NCI-H1092 (cell line): ENCODE data around the gene FREY1.

Experiments
- DNase-seq: peaks from one replicate; lab custom pipeline; 2025; lab: John Stamatoyannopoulos, UW

Gene FREY1

DNA sequence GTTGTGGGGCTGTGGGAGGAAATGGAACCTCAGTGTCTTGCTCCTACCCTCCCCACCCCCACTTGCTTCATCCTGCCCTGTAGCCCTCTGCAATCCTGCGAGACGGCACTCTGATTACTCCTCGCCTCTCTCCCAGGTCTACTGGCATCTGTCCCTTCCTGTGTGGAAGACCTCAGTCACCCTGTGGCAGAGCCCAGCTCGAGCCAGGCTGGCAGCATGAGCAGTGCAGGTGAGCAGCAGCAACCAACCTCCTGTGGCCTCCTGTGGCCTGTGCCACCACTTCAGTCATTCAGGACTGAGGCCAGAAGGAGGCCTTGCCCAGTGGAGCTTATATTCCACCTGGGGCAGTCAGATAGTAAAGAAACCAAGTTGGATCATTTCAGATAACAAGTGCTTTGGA lies 36.4 kb downstream of the FREY1 start:
- DNase-seq = no peak

GRCh38 chr11:45869551-45869950 lies 37.5 kb downstream of the FREY1 start:
- DNase-seq = no peak

DNA sequence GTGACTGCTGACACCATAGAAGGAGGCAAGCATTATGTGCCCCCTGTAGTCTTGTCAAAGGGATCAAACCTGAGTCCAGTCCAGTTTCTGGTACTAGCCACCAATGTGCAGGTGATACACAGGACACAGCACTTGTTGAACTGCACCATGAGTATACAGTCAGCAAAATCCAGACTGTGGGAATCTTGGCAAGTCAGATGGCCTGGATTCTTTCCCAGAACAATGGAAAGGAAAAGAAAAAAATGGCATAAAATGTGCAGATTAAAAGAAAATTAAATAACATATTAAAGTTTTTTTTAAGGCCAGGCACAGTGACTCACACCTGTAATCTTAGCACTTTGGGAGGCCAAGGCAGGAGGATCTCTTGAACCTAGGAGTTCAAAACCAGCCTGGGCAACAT lies 43.0 kb downstream of the FREY1 start:
- DNase-seq = no peak

DNA sequence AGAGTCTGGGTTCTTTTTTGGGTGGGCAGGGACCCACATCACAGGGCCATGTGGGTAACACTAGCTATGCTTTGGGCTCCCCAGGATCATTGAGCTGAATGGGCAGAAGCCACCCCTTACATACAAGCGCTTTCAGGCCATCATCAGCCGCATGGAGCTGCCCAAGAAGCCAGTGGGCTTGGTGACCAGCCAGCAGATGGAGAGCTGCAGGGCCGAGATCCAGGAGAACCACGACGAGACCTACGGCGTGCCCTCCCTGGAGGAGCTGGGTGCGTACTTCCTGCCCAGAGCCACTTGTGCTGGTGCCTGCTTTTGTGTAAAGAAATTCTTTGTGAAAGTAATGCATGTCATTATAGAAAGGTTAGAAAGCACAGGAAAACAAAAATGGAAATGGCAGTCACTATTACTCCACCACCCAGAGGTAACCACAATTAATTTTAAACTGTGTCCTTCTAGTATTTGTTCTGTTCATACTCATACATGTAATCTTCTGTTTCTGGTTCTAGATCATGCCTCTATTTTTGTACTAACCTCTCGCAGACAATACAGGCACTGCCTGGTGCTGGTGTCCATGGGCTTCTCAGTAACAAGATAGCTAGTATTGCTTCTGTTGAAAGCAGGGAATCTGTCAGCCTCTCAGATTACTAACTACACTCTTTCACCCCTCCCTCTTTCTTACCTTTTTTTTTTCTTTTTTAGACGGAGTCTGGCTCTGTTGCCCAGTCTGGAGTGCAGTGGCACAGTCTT lies 46.1 kb downstream of the FREY1 start:
- DNase-seq = no peak

- DNase-seq = no peak
Observed at GRCh38 chr11:45860348-45860747, 46.7 kb downstream of the FREY1 start.

GRCh38 chr11:45859661-45860140 lies 47.4 kb downstream of the FREY1 start:
- DNase-seq = peak; percentile 77

DNA sequence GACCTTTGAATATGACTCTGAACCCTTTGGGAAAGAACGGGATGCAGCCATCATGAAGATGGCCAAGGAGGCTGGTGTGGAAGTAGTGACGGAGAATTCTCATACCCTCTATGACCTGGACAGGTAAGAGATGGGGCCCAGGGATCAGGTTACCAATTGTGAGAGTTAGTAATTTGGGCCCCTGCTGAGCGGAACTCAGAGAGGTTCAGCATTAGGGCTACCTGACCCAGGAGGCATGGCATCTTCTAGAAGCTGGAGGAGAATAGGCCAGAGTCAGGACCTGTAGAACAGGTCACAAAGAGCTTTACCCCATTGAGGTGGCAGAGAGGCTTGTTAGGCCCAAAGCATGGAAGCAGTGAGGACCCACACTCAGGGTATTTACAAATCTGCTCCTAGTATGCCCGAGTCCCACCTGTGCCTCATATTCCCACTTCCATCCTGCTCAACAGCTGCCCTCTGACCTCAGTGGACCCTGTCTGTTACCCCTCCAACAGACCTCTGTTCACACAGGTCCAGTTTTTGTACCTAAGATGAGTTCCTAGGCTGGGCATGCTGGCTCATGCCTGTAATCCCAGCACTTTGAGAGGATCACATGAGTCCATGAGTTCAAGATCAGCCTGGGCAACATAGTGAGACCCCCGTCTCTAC lies 48.2 kb downstream of the FREY1 start:
- DNase-seq = no peak

DNA sequence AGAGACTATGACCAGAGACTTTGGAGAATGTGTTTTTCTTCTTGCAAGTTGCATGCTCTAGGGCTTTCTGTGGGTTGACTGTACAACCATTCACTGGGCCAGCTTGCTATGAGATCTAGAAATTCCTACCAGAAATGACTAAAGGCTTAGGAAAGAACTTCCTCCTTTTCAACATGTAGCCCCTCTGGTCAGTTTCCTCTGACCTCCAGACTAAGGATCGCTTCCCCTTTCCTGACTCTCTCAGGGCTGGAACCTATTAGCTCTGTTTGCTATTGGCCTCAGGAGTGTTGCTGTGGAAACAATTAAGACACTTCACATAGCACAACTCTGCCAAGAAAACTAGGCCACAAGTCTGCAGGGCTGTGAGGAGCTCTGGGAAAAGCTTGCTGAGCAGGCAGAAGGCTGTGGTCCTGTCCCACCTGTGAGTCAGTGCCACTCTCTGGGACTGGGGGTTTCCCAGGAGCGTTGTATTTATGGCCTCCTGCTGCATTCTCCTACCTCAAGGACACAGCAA lies 49.1 kb downstream of the FREY1 start:
- DNase-seq = peak; percentile 4
